Measurements from ENCODE around the gene DOCK3.

Gene DOCK3

DNA sequence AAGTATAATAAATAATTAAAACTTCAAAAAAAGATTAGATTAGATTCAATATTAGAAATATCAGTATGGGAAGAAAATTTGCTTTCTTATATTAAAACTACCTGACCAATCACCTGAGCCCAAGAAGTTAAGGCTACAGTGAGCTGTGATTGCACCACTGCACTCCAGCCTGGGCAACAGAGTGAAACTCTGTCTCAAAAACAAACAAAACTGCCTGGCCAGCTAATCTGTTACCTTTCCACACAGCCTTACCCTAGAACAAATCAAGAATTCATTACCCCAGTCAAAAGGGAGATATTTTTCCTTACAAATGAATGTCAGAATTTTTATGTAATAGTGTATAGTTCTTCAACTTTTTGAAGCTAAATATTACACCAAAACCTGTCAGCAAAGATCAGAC, 593.4 kb downstream of the DOCK3 start:
- H3K4me2 ChIP-seq (ENCODE audit: low read length): no peak overlapping the region
- H3K79me2 ChIP-seq (ENCODE audit: control insufficient read depth, low read length): no peaks in the 10 kb centered on the region
- H3K36me3 ChIP-seq (ENCODE audit: control insufficient read depth, low read length): no peaks in the 10 kb centered on the region
- no peaks in the 10 kb centered on the region; the same call in 1 of the 2 replicates for H3K4me1 ChIP-seq (ENCODE audit: control insufficient read depth, low read length)
- H3K27me3 ChIP-seq (ENCODE audit: control insufficient read depth, low read length): no peaks in the 10 kb centered on the region; the same call in 1 of the 2 replicates
- H4K20me1 ChIP-seq (ENCODE audit: control insufficient read depth, insufficient read depth, low read depth, low read length): no peaks in the 10 kb centered on the region
- H3K9me2 ChIP-seq (replicated peaks; ENCODE audit: control insufficient read depth, low read length): no peaks in the 10 kb centered on the region
- H3F3A ChIP-seq (ENCODE audit: control insufficient read depth, insufficient read depth): no peaks in the 10 kb centered on the region
- TF ChIP-seq CTCF (IDR thresholded peaks at IDR 0.05; ENCODE audit: low read depth, low read length, poor library complexity, severe bottlenecking): no peak
- TF ChIP-seq EZH2phosphoT487 (IDR thresholded peaks at IDR 0.05; ENCODE audit: borderline replicate concordance, low read length): no peak
- H3K9me3 ChIP-seq (ENCODE audit: control insufficient read depth, insufficient read depth, low read length): no peaks in the 10 kb centered on the region
- no peak overlapping the region for H3K27ac ChIP-seq (ENCODE audit: low read depth, low read length)
- no peak overlapping the region for H3K4me3 ChIP-seq (ENCODE audit: low read length)

DNA sequence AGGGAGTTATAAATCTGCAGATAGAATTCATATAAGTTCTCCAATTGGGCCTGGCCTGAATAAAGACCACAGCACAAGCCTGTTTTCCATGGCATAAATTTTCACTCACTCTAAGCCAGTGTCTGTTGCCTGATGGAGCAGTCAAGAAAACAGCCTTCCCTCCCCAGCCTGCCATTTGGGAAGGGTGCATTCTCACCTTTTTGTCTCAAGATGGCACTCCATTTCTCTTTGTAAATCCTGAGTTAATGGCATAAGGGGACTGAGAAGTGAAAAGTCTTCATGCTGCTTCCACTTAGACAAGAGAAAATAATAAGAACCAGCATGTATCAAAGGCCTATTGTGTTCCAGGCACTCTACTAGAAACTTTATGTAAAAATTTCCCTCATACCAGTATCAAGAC, 594.7 kb downstream of the DOCK3 start:
- Histone ChIP-seq H3K9me2 (replicated peaks; ENCODE audit: control insufficient read depth, low read length) (no peaks in the 10 kb centered on the region), H4K20me1 (ENCODE audit: control insufficient read depth, insufficient read depth, low read depth, low read length) (no peaks in the 10 kb centered on the region), H3K4me1 (ENCODE audit: control insufficient read depth, low read length) (no peaks in the 10 kb centered on the region; the same call in 1 of the 2 replicates), H3F3A (ENCODE audit: control insufficient read depth, insufficient read depth) (no peaks in the 10 kb centered on the region), H3K36me3 (ENCODE audit: control insufficient read depth, low read length) (no peaks in the 10 kb centered on the region), H3K4me3 (ENCODE audit: low read length) (no peak overlapping the region), H3K27me3 (ENCODE audit: control insufficient read depth, low read length) (peaks cover 6% of the 10 kb centered on the region), H3K79me2 (ENCODE audit: control insufficient read depth, low read length) (no peaks in the 10 kb centered on the region), H3K27ac (ENCODE audit: low read depth, low read length) (no peak overlapping the region), H3K9me3 (ENCODE audit: control insufficient read depth, insufficient read depth, low read length) (no peaks in the 10 kb centered on the region), H3K4me2 (ENCODE audit: low read length) (no peak overlapping the region)
- TF ChIP-seq EZH2phosphoT487 (IDR thresholded peaks at IDR 0.05; ENCODE audit: borderline replicate concordance, low read length): no peak
- no peak for TF ChIP-seq CTCF (IDR thresholded peaks at IDR 0.05; ENCODE audit: low read depth, low read length, poor library complexity, severe bottlenecking)

DNA sequence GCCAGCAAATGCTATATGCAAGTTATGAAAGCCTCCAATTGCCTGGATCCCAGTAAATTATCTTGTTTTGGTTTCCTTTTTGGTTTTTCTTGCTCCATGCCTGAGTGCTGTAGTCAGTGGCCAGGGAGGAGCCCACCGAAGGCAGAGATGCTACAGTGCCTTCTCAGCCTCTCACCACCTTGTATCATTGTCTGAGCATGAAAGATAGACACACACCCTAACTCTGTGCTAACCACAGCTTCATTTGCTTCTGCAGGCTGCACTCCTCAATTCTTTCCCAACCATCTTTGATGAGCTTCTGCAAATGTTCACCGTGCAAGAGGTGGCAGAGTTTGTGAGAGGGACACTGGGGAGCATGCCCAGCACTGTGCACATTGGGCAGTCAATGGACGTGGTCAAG, 595.8 kb downstream of the DOCK3 start:
- peaks cover 10% of the 10 kb centered on the region for H3K27me3 ChIP-seq (ENCODE audit: control insufficient read depth, low read length)
- no peaks in the 10 kb centered on the region; the same call in 1 of the 2 replicates for H3K4me1 ChIP-seq (ENCODE audit: control insufficient read depth, low read length)
- no peaks in the 10 kb centered on the region for H3K9me3 ChIP-seq (ENCODE audit: control insufficient read depth, insufficient read depth, low read length)
- no peak overlapping the region for H3K27ac ChIP-seq (ENCODE audit: low read depth, low read length)
- H3K4me3 ChIP-seq (ENCODE audit: low read length): no peak overlapping the region
- TF ChIP-seq CTCF (IDR thresholded peaks at IDR 0.05; ENCODE audit: low read depth, low read length, poor library complexity, severe bottlenecking) (no peak), EZH2phosphoT487 (IDR thresholded peaks at IDR 0.05; ENCODE audit: borderline replicate concordance, low read length) (no peak)
- no peaks in the 10 kb centered on the region for H3K79me2 ChIP-seq (ENCODE audit: control insufficient read depth, low read length)
- no peaks in the 10 kb centered on the region for H3K9me2 ChIP-seq (replicated peaks; ENCODE audit: control insufficient read depth, low read length)
- no peak overlapping the region for H3K4me2 ChIP-seq (ENCODE audit: low read length)
- H4K20me1 ChIP-seq (ENCODE audit: control insufficient read depth, insufficient read depth, low read depth, low read length): no peaks in the 10 kb centered on the region
- no peaks in the 10 kb centered on the region for H3K36me3 ChIP-seq (ENCODE audit: control insufficient read depth, low read length)
- no peaks in the 10 kb centered on the region for H3F3A ChIP-seq (ENCODE audit: control insufficient read depth, insufficient read depth)

All from DOHH2 (cell line).